HepG2 (cell line): Measurements from ENCODE around the gene AIF1. TPM values are rescaled to one million over a fixed set of nuclear protein-coding genes. Genes with fewer than 3 reads are reported as not detected.
A peak's percentile ranks its signal among the peaks of the same experiment; 100 is the strongest.

Source experiments
- ATAC-seq: fragments of 200-7000 bp; cut with Tn5 transposase; 3 replicates; pipeline ENCODE4 v1.9.1; 2020; ENCODE audit warnings: mild to moderate bottlenecking, moderate library complexity
- BruUV-seq: library from RNA; stranded (reverse); fragments of 400-500 nt; replicated peaks from 2 replicates; lab custom pipeline; 2021; lab: Mats Ljungman, UMichigan
- CTCF ChIA-PET: fragments of 300-600 bp; formaldehyde crosslinking; extraction: SDS; loops from one replicate; lab custom pipeline; 2021; ENCODE audit warnings: low total read pairs, inconsistent platforms, low intra/inter-chr PET ratio; lab: Yijun Ruan, JAX
- POLR2A ChIA-PET: fragments of 350-600 bp; sonication (Branson Sonifier 250); formaldehyde crosslinking; loops from one replicate; lab custom pipeline; 2020; ENCODE audit warnings: antibody characterized with exemption, inconsistent platforms; lab: Yijun Ruan, JAX
- DNase-seq: peaks from one replicate; pipeline ENCODE4 v3.0.0-alpha.2; 2015; ENCODE audit warnings: low spot score
- FAIRE-seq: peaks from 3 replicates; lab custom pipeline; 2011; peaks lifted over from hg19 to GRCh38; lab: Jason Lieb, UNC
- H2AFZ ChIP-seq: one replicate; pipeline ENCODE4 v1.6.1; 2011; ENCODE audit warnings: low read length, inconsistent platforms
- H3K27ac ChIP-seq: fragments of 300-600 bp; 3 replicates; pipeline ENCODE4 v1.8.0; 2011; ENCODE audit warnings: mixed run types, mild to moderate bottlenecking, mixed read lengths, low read length, inconsistent platforms; ENCODE audit not compliant: insufficient read depth; ENCODE audit errors: extremely low read length
- H3K27me3 ChIP-seq, 2 experiments: fragments of 200-600 bp in 1 of 2; 2 replicates in 1 of 2; 3 replicates in 1 of 2; pipeline versions ENCODE4 v1.6.0 to v1.8.0; 2011; ENCODE audit warnings: low read length in 2 of 2, mild to moderate bottlenecking in 2 of 2, moderate library complexity in 2 of 2, inconsistent platforms in 1 of 2; ENCODE audit not compliant: insufficient read depth in 2 of 2, control insufficient read depth in 1 of 2
- H3K36me3 ChIP-seq, 2 experiments: fragments of 200-600 bp in 1 of 2; replicated peaks in 1 of 2; 2 replicates in 1 of 2; 3 replicates in 1 of 2; pipeline versions ENCODE4 v1.5.1 to v1.8.0; 2011; ENCODE audit warnings: low read length in 2 of 2, inconsistent platforms in 1 of 2; ENCODE audit not compliant: insufficient read depth in 2 of 2, control insufficient read depth in 1 of 2
- H3K4me1 ChIP-seq: 2 replicates; pipeline ENCODE4 v1.5.1; 2012; ENCODE audit warnings: low read length, inconsistent platforms; ENCODE audit not compliant: insufficient read depth
- H3K4me2 ChIP-seq: 2 replicates; pipeline ENCODE4 v1.6.0; 2011; ENCODE audit warnings: low read depth, low read length, inconsistent platforms
- H3K4me3 ChIP-seq, 3 experiments: fragments of 200-600 bp in 1 of 3; sonication (generic), shearing (Covaris generic) in 1 of 3; replicated peaks in 1 of 3; 2 replicates each; pipeline ENCODE4 v1.5.1; 2011 to 2016; ENCODE audit warnings: low read length in 3 of 3, inconsistent platforms in 2 of 3, low read depth in 2 of 3, mild to moderate bottlenecking in 2 of 3, control low read depth in 1 of 3, mixed read lengths in 1 of 3; ENCODE audit not compliant: insufficient read depth in 1 of 3
- H3K79me2 ChIP-seq: one replicate; pipeline ENCODE4 v1.6.1; 2011; ENCODE audit warnings: low read length, inconsistent platforms; ENCODE audit not compliant: insufficient read depth
- H3K9ac ChIP-seq: 2 replicates; pipeline ENCODE4 v1.6.0; 2011; ENCODE audit warnings: mild to moderate bottlenecking, low read depth, low read length, inconsistent platforms; ENCODE audit not compliant: insufficient read depth
- H3K9me3 ChIP-seq: 2 replicates; pipeline ENCODE4 v1.5.1; 2012; ENCODE audit warnings: mild to moderate bottlenecking, low read length
- H4K20me1 ChIP-seq: 2 replicates; pipeline ENCODE4 v1.6.0; 2011; ENCODE audit warnings: inconsistent platforms, mild to moderate bottlenecking, low read length, moderate library complexity; ENCODE audit not compliant: insufficient read depth
- ARHGAP35 ChIP-seq: sonication (generic); formaldehyde crosslinking; IDR thresholded peaks from 2 replicates; pipeline ENCODE4 v1.9.0; 2022; ENCODE audit warnings: mild to moderate bottlenecking, inconsistent platforms, moderate library complexity, missing genetic modification reagents, borderline replicate concordance
- ATAD3A ChIP-seq: sonication (generic); formaldehyde crosslinking; IDR thresholded peaks from 2 replicates; pipeline ENCODE4 v1.4.0; 2020; ENCODE audit warnings: missing genetic modification reagents
- MAFF ChIP-seq: IDR thresholded peaks from 2 replicates; pipeline ENCODE4 v1.6.1; 2011; ENCODE audit warnings: low read depth, low read length, improper control_type of control experiment
- MAFK ChIP-seq, 2 experiments: IDR thresholded peaks in 1 of 2; conservative IDR thresholded peaks in 1 of 2; 2 replicates each; pipeline ENCODE4 v1.6.1; 2011; ENCODE audit warnings: improper control_type of control experiment in 2 of 2, low read length in 2 of 2
- ZFP91 ChIP-seq: sonication (generic); formaldehyde crosslinking; IDR thresholded peaks from 2 replicates; pipeline ENCODE4 v1.9.0; 2022; ENCODE audit warnings: missing genetic modification reagents, mild to moderate bottlenecking, borderline replicate concordance
- WGBS: methylation state at CpG from one replicate; pipeline ENCODE4 v1.1.6; 2017; ENCODE audit warnings: low lambda C conversion rate; 5-methylcytosine and 5-hydroxymethylcytosine counted together
- in situ Hi-C: cut with HindIII; loops from 2 replicates; pipeline ENCODE4 v1.10.0; 2017; ENCODE audit warnings: low pct_unique_long_range_greater_than_20kb; ENCODE audit not compliant: extremely low pct_ligation_motif_present
- intact Hi-C: fragments of 100-400 bp; cut with micrococcal nuclease; formaldehyde crosslinking; loops from one replicate; pipeline ENCODE4 v1.10.0; 2022; ENCODE audit not compliant: unreplicated experiment
- polyA plus RNA-seq, 8 experiments: library from polyadenylated mRNA; depleted of rRNA in 3 of 8; stranded (reverse) in 7 of 8; unstranded in 1 of 8; fragments of >200 nt; fragmentation: Illumina TruSeq in 4 of 8; extraction: Trizol in 4 of 8; gene quantifications; 2 replicates each; pipeline versions ENCODE4 v1.2.1 to v1.2.3, GENCODE V29; 2011 to 2016; ENCODE audit warnings: low read depth in 4 of 8, missing spikeins in 1 of 8, mixed read lengths in 1 of 8; ENCODE audit not compliant: insufficient read depth in 1 of 8
- total RNA-seq, 5 experiments: library from RNA; depleted of rRNA; stranded (reverse); fragments of >200 nt; fragmentation: Illumina TruSeq; extraction: Trizol; gene quantifications; 2 replicates each; pipeline ENCODE4 v1.2.3, GENCODE V29; 2016; ENCODE audit warnings: low read depth in 1 of 5
- TF ChIP-seq, protein P1 (sequence below): sonication (generic); formaldehyde crosslinking; IDR thresholded peaks from 2 replicates; pipeline ENCODE4 v1.4.0; 2020; ENCODE audit warnings: missing genetic modification reagents, mild to moderate bottlenecking, borderline replicate concordance

The AIF1 gene
- total and polyA plus RNA-seq, 2 of the 13 experiments (the other 11 are each of a cell fraction or from before 2014, with no cell fraction given): 1.5 TPM; not detected in 1

DNA sequence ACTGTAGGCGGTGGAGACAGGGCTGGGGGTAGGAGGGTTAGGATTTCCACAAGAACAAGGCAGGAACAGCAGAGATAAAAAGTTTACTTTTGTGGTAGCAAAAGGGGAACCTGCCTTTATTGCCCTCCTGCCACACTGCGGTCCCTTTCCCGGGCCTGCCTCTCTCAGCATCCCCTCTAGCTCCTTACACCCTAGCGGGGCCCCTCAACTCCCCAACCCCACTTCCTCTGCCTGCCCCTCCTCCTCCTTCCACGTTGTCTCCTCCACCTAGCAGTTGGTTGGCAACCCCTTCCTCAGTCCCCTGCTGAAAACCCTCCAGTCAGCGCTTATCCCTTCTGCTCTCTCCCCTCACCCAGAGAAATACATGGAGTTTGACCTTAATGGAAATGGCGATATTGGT lies 714 bp downstream of the AIF1 start:
- no peak for ATAC-seq
- no peak for FAIRE-seq
- POLR2A ChIA-PET: interaction anchor here (1.2 to 2.1 kb wide), 6 partner anchors 17 to 247 kb away, joined by 3 to 10 read pairs (median 4); partner anchors contain the start of genes BAG6, C6orf47, DDX39B and NEU1
- no peak for DNase-seq
- Histone ChIP-seq H3K36me3 (no peaks in the 10 kb centered on the region), H4K20me1 (no peaks in the 10 kb centered on the region), H2AFZ (no peak overlapping the region), H3K9me3 (no peaks in the 10 kb centered on the region), H3K79me2 (no peaks in the 10 kb centered on the region), H3K4me2 (peak overlapping the region; percentile 91), H3K9ac (no peak overlapping the region), H3K27me3 (no peaks in the 10 kb centered on the region)
- intact Hi-C loops (no loop called here), in situ Hi-C loops (no loop called here)
- 59% methylated on average over 7 of the region's 7 CpGs for WGBS
- BruUV-seq: no TSS peak
- CTCF ChIA-PET: interaction anchor here (1.4 kb wide), 1 partner anchor 17 kb away, joined by 3 read pairs; no protein-coding TSS in a partner anchor
- no peak for TF ChIP-seq ARHGAP35
- TF ChIP-seq, protein P1, sequence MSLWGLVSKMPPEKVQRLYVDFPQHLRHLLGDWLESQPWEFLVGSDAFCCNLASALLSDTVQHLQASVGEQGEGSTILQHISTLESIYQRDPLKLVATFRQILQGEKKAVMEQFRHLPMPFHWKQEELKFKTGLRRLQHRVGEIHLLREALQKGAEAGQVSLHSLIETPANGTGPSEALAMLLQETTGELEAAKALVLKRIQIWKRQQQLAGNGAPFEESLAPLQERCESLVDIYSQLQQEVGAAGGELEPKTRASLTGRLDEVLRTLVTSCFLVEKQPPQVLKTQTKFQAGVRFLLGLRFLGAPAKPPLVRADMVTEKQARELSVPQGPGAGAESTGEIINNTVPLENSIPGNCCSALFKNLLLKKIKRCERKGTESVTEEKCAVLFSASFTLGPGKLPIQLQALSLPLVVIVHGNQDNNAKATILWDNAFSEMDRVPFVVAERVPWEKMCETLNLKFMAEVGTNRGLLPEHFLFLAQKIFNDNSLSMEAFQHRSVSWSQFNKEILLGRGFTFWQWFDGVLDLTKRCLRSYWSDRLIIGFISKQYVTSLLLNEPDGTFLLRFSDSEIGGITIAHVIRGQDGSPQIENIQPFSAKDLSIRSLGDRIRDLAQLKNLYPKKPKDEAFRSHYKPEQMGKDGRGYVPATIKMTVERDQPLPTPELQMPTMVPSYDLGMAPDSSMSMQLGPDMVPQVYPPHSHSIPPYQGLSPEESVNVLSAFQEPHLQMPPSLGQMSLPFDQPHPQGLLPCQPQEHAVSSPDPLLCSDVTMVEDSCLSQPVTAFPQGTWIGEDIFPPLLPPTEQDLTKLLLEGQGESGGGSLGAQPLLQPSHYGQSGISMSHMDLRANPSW: no peak
- 0 out of 2 replicates have a peak, but pooled peaks have one; percentile 6 for TF ChIP-seq ZFP91 (CRISPR knock-in tag)
- TF ChIP-seq MAFK (conservative IDR thresholded peaks at IDR 0.05 in 1 of 2, IDR thresholded peaks at IDR 0.05 in 1 of 2; ENCODE audit: low read length in 2 of 2): peak in 1 of 2 experiments; percentile 22; a peak in 1 of 4 replicates
- 0 out of 2 replicates have a peak, but pooled peaks have one; percentile 5 for TF ChIP-seq MAFF
- no peak for TF ChIP-seq ATAD3A (CRISPR knock-in tag)
- TF ChIP-seq, all 625 proteins: peak for 3
- H3K4me3 ChIP-seq: no peak overlapping the region
- no peak overlapping the region for H3K27ac ChIP-seq
- H3K4me1 ChIP-seq: peaks cover 39% of the 10 kb centered on the region
